AG04449 (cell line): ENCODE measurements around the gene CTDSPL.

Experiments
- CTCF ChIA-PET: fragments of 350-600 bp; formaldehyde crosslinking; extraction: SDS; loops from one replicate; lab custom pipeline; 2021; ENCODE audit warnings: antibody characterized with exemption; lab: Yijun Ruan, JAX
- POLR2A ChIA-PET: fragments of 400-600, 350-600 bp; formaldehyde crosslinking; extraction: SDS; loops from one replicate; lab custom pipeline; 2020; ENCODE audit warnings: antibody characterized with exemption, inconsistent platforms; lab: Yijun Ruan, JAX
- DNase-seq: peaks from one replicate; pipeline ENCODE4 v3.0.0-alpha.2; 2010; ENCODE audit warnings: low read depth, low spot score
- H3K4me3 ChIP-seq: 2 replicates; pipeline ENCODE4 v1.5.1; 2011; ENCODE audit warnings: low read depth, mild to moderate bottlenecking, control low read depth, low read length
- TF ChIP-seq, protein P1 (sequence below): IDR thresholded peaks from one replicate; pipeline ENCODE4 v1.5.1; 2011; ENCODE audit warnings: mild to moderate bottlenecking, moderate library complexity, low read length, control low read depth, inconsistent platforms; ENCODE audit not compliant: insufficient read depth; ENCODE audit errors: missing control alignments

CTDSPL gene

DNA sequence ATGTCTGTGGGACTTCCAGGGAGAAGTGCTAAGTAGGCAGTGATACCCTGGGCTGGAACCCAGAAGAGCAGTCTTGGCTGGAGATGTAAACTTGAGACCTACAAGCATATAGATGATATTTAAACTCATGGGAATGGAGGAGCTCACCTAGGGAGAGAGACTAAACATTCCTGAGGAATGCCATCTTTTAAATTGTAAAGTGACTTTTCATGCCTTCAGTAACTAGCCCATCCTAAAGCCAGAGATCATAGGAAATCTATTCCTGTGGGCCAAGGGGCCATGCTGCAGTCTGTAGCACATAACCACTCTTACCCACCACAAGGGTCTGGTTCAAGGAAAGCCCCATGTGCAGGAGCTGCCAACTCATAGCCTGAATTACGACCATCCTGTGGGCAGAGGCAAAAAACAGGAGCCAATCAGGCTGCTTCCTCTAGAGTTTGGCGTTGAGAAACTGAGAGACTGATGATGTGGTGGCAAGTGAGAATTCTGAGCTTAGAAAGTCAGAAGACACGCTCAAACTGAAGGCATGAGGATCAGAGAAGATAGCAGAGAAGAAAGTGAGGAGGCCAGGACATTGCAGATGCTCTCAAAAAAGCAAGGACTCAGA is 37.5 kb downstream of the CTDSPL start:
- POLR2A ChIA-PET, result no interaction called here
- no peak overlapping the region for H3K4me3 ChIP-seq
- TF ChIP-seq, protein P1, sequence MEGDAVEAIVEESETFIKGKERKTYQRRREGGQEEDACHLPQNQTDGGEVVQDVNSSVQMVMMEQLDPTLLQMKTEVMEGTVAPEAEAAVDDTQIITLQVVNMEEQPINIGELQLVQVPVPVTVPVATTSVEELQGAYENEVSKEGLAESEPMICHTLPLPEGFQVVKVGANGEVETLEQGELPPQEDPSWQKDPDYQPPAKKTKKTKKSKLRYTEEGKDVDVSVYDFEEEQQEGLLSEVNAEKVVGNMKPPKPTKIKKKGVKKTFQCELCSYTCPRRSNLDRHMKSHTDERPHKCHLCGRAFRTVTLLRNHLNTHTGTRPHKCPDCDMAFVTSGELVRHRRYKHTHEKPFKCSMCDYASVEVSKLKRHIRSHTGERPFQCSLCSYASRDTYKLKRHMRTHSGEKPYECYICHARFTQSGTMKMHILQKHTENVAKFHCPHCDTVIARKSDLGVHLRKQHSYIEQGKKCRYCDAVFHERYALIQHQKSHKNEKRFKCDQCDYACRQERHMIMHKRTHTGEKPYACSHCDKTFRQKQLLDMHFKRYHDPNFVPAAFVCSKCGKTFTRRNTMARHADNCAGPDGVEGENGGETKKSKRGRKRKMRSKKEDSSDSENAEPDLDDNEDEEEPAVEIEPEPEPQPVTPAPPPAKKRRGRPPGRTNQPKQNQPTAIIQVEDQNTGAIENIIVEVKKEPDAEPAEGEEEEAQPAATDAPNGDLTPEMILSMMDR, result no peak
- CTCF ChIA-PET, result interaction anchor here (0.7 to 1.7 kb wide), 3 partner anchors 9 to 69 kb away, joined by 3 to 5 read pairs (median 4); no protein-coding TSS in a partner anchor
- DNase-seq, result no peak

DNA sequence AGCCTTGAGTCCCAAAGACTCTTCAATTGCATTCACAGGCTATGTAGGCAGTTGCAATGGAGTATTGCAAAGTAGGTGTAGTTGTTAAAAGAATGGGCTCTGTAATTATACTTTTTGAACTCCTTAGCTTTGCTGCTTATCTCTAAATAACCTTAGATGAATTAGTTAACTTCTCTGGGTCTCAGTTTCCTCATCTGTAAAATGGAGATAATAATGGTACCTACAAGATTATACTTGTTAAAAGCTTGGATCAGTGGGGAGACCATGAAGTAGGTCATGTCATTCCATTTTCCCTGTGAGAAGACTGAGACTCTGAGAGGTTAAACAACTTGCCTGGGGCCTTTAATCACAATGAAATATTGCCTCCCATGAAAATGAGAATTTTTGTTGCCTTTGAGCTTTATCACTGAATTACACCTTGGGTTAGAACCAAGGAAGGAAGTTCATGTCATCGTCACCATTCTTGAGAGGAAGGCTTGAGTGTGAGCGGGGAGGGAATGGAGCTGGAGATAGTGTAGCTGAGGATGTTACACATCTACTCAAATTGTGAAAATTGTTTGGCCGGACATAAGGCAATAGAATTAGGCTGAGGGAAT is 38.1 kb downstream of the CTDSPL start:
- ChIA-PET CTCF (interaction anchor here (0.7 to 1.7 kb wide), 7 partner anchors 10 to 70 kb away, joined by 3 to 6 read pairs (median 4); no protein-coding TSS in a partner anchor), POLR2A (no interaction called here)
- H3K4me3 ChIP-seq, result no peak overlapping the region
- TF ChIP-seq, protein P1, result no peak
- DNase-seq, result no peak

- TF ChIP-seq, protein P1, result no peak
- ChIA-PET POLR2A (no interaction called here), CTCF (interaction anchor here (1.3 kb wide), 4 partner anchors 15 to 66 kb away, joined by 3 to 5 read pairs (median 4); no protein-coding TSS in a partner anchor)
- no peak for DNase-seq
- no peak overlapping the region for H3K4me3 ChIP-seq
Observed at GRCh38 chr3:37901721-37902120, 40.0 kb downstream of the CTDSPL start.

DNA sequence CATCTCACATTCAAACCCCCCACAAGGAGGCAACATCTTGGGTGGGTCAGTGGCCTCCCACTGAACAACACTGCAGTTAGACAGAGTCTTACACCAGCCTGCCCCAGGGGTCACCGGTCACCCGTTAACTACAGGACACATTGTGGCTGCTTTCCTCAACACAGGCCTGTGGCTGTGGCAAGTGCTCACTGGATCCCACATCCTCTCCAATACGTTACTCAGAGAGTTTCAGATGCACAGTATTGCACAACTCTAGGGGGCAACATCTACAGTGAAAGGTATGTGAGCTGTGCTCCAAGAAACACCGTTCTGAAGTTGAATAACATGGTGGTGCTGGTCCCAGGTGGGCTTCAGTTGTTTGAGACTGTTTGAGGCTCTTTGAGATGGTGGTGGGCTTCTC is 41.0 kb downstream of the CTDSPL start:
- CTCF ChIA-PET, result interaction anchor here (1.2 to 1.3 kb wide), 3 partner anchors 10 to 101 kb away, joined by 3 read pairs; no protein-coding TSS in a partner anchor
- TF ChIP-seq, protein P1, result no peak
- POLR2A ChIA-PET, result no interaction called here

DNA sequence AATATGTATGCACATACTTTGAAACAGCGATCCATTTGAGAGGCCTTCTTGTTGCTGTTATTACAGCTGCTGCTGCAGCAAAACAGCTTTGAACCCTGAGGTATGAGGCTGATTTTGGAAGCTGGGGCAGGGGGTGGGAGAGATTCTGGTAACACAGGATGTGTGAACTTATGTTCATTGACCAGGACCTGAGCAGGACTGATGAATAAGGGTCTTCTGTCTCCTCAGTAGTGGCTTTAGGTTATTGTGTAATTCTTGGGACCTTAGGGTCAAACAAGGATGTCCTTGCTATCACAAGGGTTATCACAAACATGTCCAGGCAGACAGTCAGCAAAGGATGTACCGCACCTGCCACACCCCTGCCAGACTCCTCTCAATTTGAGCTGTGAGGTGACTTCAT is 41.6 kb downstream of the CTDSPL start:
- CTCF ChIA-PET, result interaction anchor here (1.2 kb wide), 2 partner anchors 11 to 100 kb away, joined by 3 read pairs; no protein-coding TSS in a partner anchor
- no peak overlapping the region for H3K4me3 ChIP-seq
- POLR2A ChIA-PET, result interaction anchor here (0.6 kb wide), 1 partner anchor 560 kb away, joined by 3 read pairs; no protein-coding TSS in a partner anchor
- no peak for DNase-seq
- TF ChIP-seq, protein P1, result no peak

More for the DNA sequence above, 41.0 kb downstream of the CTDSPL start:
- no peak overlapping the region for H3K4me3 ChIP-seq
- DNase-seq, result no peak

- no peak for DNase-seq
- ChIA-PET CTCF (interaction anchor here (1.2 kb wide), 2 partner anchors 11 to 100 kb away, joined by 3 read pairs; no protein-coding TSS in a partner anchor), POLR2A (interaction anchor here (0.6 kb wide), 1 partner anchor 561 kb away, joined by 3 read pairs; no protein-coding TSS in a partner anchor)
- H3K4me3 ChIP-seq, result no peak overlapping the region
- TF ChIP-seq, protein P1, result no peak
Observed at GRCh38 chr3:37903734-37904133, 42.1 kb downstream of the CTDSPL start.
